GM19455 (cell line): Measurements from ENCODE around the gene B3GALT5.
"Not testable (repeated sequence)": the region's sequence is repeated elsewhere in the genome, so short reads cannot be mapped to it uniquely, and the experiment has no call there.

Experiments
- ATAC-seq: cut with Tn5 transposase; IDR thresholded peaks from one replicate; pipeline ENCODE4 v1.9.1; 2021; ENCODE audit not compliant: unreplicated experiment

The B3GALT5 gene

GRCh38 chr21:39612233-39613040, at the start of gene B3GALT5:
TSS of gene B3GALT5 (plus strand) at chr21:39612940. CDS start at chr21:39660560, 47,620 bp downstream.
- no peak for ATAC-seq

GRCh38 chr21:39564200-39564599, 48.5 kb upstream of the B3GALT5 start:
- ATAC-seq = no peak

- no peak for ATAC-seq
Measured at GRCh38 chr21:39567180-39567972, 45.4 kb upstream of the B3GALT5 start.

- no peak for ATAC-seq
Measured at GRCh38 chr21:39568361-39568760, 44.4 kb upstream of the B3GALT5 start.

GRCh38 chr21:39575775-39576174, 37.0 kb upstream of the B3GALT5 start:
- ATAC-seq = no peak

GRCh38 chr21:39576518-39577128, 36.1 kb upstream of the B3GALT5 start:
- no peak for ATAC-seq

- no peak for ATAC-seq
Measured at GRCh38 chr21:39579734-39580332, 32.9 kb upstream of the B3GALT5 start.

GRCh38 chr21:39580744-39581143, 32.0 kb upstream of the B3GALT5 start:
- no peak for ATAC-seq

- no peak for ATAC-seq
Measured at GRCh38 chr21:39581414-39581813, 31.3 kb upstream of the B3GALT5 start.

GRCh38 chr21:39582749-39583148, 30.0 kb upstream of the B3GALT5 start:
- no peak for ATAC-seq

GRCh38 chr21:39583586-39583985, 29.2 kb upstream of the B3GALT5 start:
- not testable (repeated sequence) for ATAC-seq

- no peak for ATAC-seq
Measured at GRCh38 chr21:39587376-39587775, 25.4 kb upstream of the B3GALT5 start.

- no peak for ATAC-seq
Measured at GRCh38 chr21:39588884-39589283, 23.9 kb upstream of the B3GALT5 start.

GRCh38 chr21:39593522-39593921, 19.2 kb upstream of the B3GALT5 start:
- no peak for ATAC-seq

GRCh38 chr21:39595465-39595864, 17.3 kb upstream of the B3GALT5 start:
- no peak for ATAC-seq

- no peak for ATAC-seq
Measured at GRCh38 chr21:39597595-39597994, 15.1 kb upstream of the B3GALT5 start.

GRCh38 chr21:39599191-39599970, 13.4 kb upstream of the B3GALT5 start:
- no peak for ATAC-seq

GRCh38 chr21:39601187-39601928, 11.4 kb upstream of the B3GALT5 start:
- no peak for ATAC-seq

- no peak for ATAC-seq
Measured at GRCh38 chr21:39602076-39602689, 10.6 kb upstream of the B3GALT5 start.
